ENCODE measurements around the gene ATP1B4.

DNA sequence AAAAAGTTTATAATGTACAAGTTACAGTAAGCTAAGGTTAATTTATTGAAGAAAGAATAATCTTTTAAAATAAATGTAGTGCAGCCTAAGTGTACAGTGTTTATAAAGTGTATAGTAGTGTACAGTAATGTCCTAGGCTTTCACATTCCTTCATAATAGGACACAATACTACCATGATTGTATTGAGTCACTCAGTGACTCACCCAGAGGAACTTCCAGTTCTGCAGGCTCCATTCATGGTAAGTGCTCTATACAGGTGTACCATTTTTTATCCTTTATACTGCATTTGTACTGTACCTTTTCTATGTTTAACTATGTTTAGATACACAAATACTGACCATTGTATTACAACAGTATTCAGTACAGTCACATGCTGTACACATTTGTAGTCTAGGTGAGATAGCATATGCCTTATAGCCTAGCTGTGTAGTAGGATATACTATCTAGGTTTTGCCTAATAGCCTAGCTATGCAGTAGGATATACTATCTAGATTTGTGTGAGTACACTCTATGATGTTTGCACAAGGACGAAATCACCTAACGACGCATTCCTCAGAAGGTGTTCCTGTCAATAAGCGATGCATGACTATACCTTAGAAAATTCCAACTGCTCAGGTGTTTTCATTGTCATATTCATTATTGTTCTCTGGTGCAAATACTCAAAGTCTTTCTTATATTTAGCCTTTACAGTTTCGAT lies 45.2 kb upstream of the ATP1B4 start:
- TF ChIP-seq ELF4 (IDR thresholded peaks at IDR 0.05) = no peak
- no peak for TF ChIP-seq HDGF (IDR thresholded peaks at IDR 0.05; ENCODE audit: borderline replicate concordance)
- TF ChIP-seq FOXK2 (IDR thresholded peaks at IDR 0.05) = no peak
- no peak for TF ChIP-seq SP1 (IDR thresholded peaks at IDR 0.05)
- no peak for TF ChIP-seq FOXM1 (IDR thresholded peaks at IDR 0.05; ENCODE audit: borderline replicate concordance)
- TF ChIP-seq SUZ12 (IDR thresholded peaks at IDR 0.05) = no peak
- no peak for TF ChIP-seq BHLHE40 (IDR thresholded peaks at IDR 0.05; ENCODE audit: borderline replicate concordance)
- no peak for TF ChIP-seq ZNF384 (IDR thresholded peaks at IDR 0.05)
- no peak for TF ChIP-seq LEF1 (IDR thresholded peaks at IDR 0.05; ENCODE audit: borderline replicate concordance)
- no peak for TF ChIP-seq ARNT (IDR thresholded peaks at IDR 0.05)
- no peak for TF ChIP-seq L3MBTL2 (conservative IDR thresholded peaks at IDR 0.05)
- no peak for TF ChIP-seq NFRKB (IDR thresholded peaks at IDR 0.05)

All from HEK293T (cell line).